HEK293 (cell line): ENCODE data around the gene GNAQ.

ENCODE experiments used
- CTCF ChIP-seq: fragments of 450-650 bp; formaldehyde crosslinking; IDR thresholded peaks from 2 replicates; pipeline ENCODE4 v1.5.1; 2016; ENCODE audit warnings: missing biosample characterization, missing genetic modification characterization
- MYNN ChIP-seq: fragments of 450-650 bp; formaldehyde crosslinking; IDR thresholded peaks from 2 replicates; pipeline ENCODE4 v1.5.1; 2016; ENCODE audit warnings: missing biosample characterization, missing genetic modification characterization, borderline replicate concordance
- TCF7L2 ChIP-seq: IDR thresholded peaks from 2 replicates; pipeline ENCODE4 v1.6.1; 2011; ENCODE audit warnings: low read depth, mild to moderate bottlenecking, inconsistent platforms, low read length, moderate library complexity, borderline replicate concordance
- YY1 ChIP-seq: fragments of 450-650 bp; formaldehyde crosslinking; IDR thresholded peaks from 2 replicates; pipeline ENCODE4 v1.5.1; 2018; ENCODE audit warnings: missing biosample characterization, missing genetic modification characterization
- ZNF530 ChIP-seq: fragments of 450-650 bp; formaldehyde crosslinking; IDR thresholded peaks from 2 replicates; pipeline ENCODE4 v1.5.1; 2016; ENCODE audit warnings: low read depth, missing biosample characterization, missing genetic modification characterization
- ZNF558 ChIP-seq: fragments of 450-650 bp; formaldehyde crosslinking; IDR thresholded peaks from 2 replicates; pipeline ENCODE4 v1.5.1; 2016; ENCODE audit warnings: missing biosample characterization, missing genetic modification characterization
- ZNF785 ChIP-seq: fragments of 450-650 bp; formaldehyde crosslinking; IDR thresholded peaks from 2 replicates; pipeline ENCODE4 v1.5.1; 2016; ENCODE audit warnings: missing biosample characterization, missing genetic modification characterization

GRCh38 chr9:77985996-77986395, 45.6 kb downstream of the GNAQ start:
- TF ChIP-seq CTCF (tag by site-specific recombination) (no peak), MYNN (tag by site-specific recombination) (no peak), ZNF530 (tag by site-specific recombination) (no peak), ZNF785 (tag by site-specific recombination) (no peak), TCF7L2 (no peak), ZNF558 (tag by site-specific recombination) (no peak), YY1 (tag by site-specific recombination) (no peak)
